HepG2 (cell line): ENCODE data around the gene RAB40C. TPM values are rescaled to one million over a fixed set of nuclear protein-coding genes. Genes with fewer than 3 reads are reported as not detected.
A peak's percentile ranks its signal among the peaks of the same experiment; 100 is the strongest.

Source experiments
- ATAC-seq: fragments of 200-7000 bp; cut with Tn5 transposase; 3 replicates; pipeline ENCODE4 v1.9.1; 2020; ENCODE audit warnings: mild to moderate bottlenecking, moderate library complexity
- BruUV-seq: library from RNA; stranded (reverse); fragments of 400-500 nt; replicated peaks from 2 replicates; lab custom pipeline; 2021; lab: Mats Ljungman, UMichigan
- CTCF ChIA-PET: fragments of 300-600 bp; formaldehyde crosslinking; extraction: SDS; loops from one replicate; lab custom pipeline; 2021; ENCODE audit warnings: low total read pairs, inconsistent platforms, low intra/inter-chr PET ratio; lab: Yijun Ruan, JAX
- POLR2A ChIA-PET: fragments of 350-600 bp; sonication (Branson Sonifier 250); formaldehyde crosslinking; loops from one replicate; lab custom pipeline; 2020; ENCODE audit warnings: antibody characterized with exemption, inconsistent platforms; lab: Yijun Ruan, JAX
- DNase-seq: peaks from one replicate; pipeline ENCODE4 v3.0.0-alpha.2; 2015; ENCODE audit warnings: low spot score
- FAIRE-seq: peaks from 3 replicates; lab custom pipeline; 2011; peaks lifted over from hg19 to GRCh38; lab: Jason Lieb, UNC
- H2AFZ ChIP-seq: one replicate; pipeline ENCODE4 v1.6.1; 2011; ENCODE audit warnings: low read length, inconsistent platforms
- H3K27ac ChIP-seq: fragments of 300-600 bp; 3 replicates; pipeline ENCODE4 v1.8.0; 2011; ENCODE audit warnings: mixed run types, mild to moderate bottlenecking, mixed read lengths, low read length, inconsistent platforms; ENCODE audit not compliant: insufficient read depth; ENCODE audit errors: extremely low read length
- H3K27me3 ChIP-seq, 2 experiments: fragments of 200-600 bp in 1 of 2; 2 replicates in 1 of 2; 3 replicates in 1 of 2; pipeline versions ENCODE4 v1.6.0 to v1.8.0; 2011; ENCODE audit warnings: low read length in 2 of 2, mild to moderate bottlenecking in 2 of 2, moderate library complexity in 2 of 2, inconsistent platforms in 1 of 2; ENCODE audit not compliant: insufficient read depth in 2 of 2, control insufficient read depth in 1 of 2
- H3K36me3 ChIP-seq, 2 experiments: fragments of 200-600 bp in 1 of 2; replicated peaks in 1 of 2; 2 replicates in 1 of 2; 3 replicates in 1 of 2; pipeline versions ENCODE4 v1.5.1 to v1.8.0; 2011; ENCODE audit warnings: low read length in 2 of 2, inconsistent platforms in 1 of 2; ENCODE audit not compliant: insufficient read depth in 2 of 2, control insufficient read depth in 1 of 2
- H3K4me1 ChIP-seq: 2 replicates; pipeline ENCODE4 v1.5.1; 2012; ENCODE audit warnings: low read length, inconsistent platforms; ENCODE audit not compliant: insufficient read depth
- H3K4me2 ChIP-seq: 2 replicates; pipeline ENCODE4 v1.6.0; 2011; ENCODE audit warnings: low read depth, low read length, inconsistent platforms
- H3K4me3 ChIP-seq, 3 experiments: fragments of 200-600 bp in 1 of 3; sonication (generic), shearing (Covaris generic) in 1 of 3; replicated peaks in 1 of 3; 2 replicates each; pipeline ENCODE4 v1.5.1; 2011 to 2016; ENCODE audit warnings: low read length in 3 of 3, inconsistent platforms in 2 of 3, low read depth in 2 of 3, mild to moderate bottlenecking in 2 of 3, control low read depth in 1 of 3, mixed read lengths in 1 of 3; ENCODE audit not compliant: insufficient read depth in 1 of 3
- H3K79me2 ChIP-seq: one replicate; pipeline ENCODE4 v1.6.1; 2011; ENCODE audit warnings: low read length, inconsistent platforms; ENCODE audit not compliant: insufficient read depth
- H3K9ac ChIP-seq: 2 replicates; pipeline ENCODE4 v1.6.0; 2011; ENCODE audit warnings: mild to moderate bottlenecking, low read depth, low read length, inconsistent platforms; ENCODE audit not compliant: insufficient read depth
- H3K9me3 ChIP-seq: 2 replicates; pipeline ENCODE4 v1.5.1; 2012; ENCODE audit warnings: mild to moderate bottlenecking, low read length
- H4K20me1 ChIP-seq: 2 replicates; pipeline ENCODE4 v1.6.0; 2011; ENCODE audit warnings: inconsistent platforms, mild to moderate bottlenecking, low read length, moderate library complexity; ENCODE audit not compliant: insufficient read depth
- AKAP8 ChIP-seq: sonication (generic); formaldehyde crosslinking; IDR thresholded peaks from 2 replicates; pipeline ENCODE4 v1.5.1; 2020; ENCODE audit warnings: mild to moderate bottlenecking, missing genetic modification reagents
- DR1 ChIP-seq: sonication (generic); formaldehyde crosslinking; IDR thresholded peaks from 2 replicates; pipeline ENCODE4 v1.8.0; 2021; ENCODE audit warnings: mild to moderate bottlenecking, missing genetic modification reagents, inconsistent platforms
- NFIC ChIP-seq: IDR thresholded peaks from 2 replicates; pipeline ENCODE4 v1.6.1; 2012; ENCODE audit warnings: mild to moderate bottlenecking, low read length, inconsistent platforms
- POLR2A ChIP-seq, 2 experiments: IDR thresholded peaks; 2 replicates each; pipeline ENCODE4 v1.6.1; 2011; ENCODE audit warnings: low read depth in 2 of 2, low read length in 2 of 2, mild to moderate bottlenecking in 1 of 2, moderate library complexity in 1 of 2; ENCODE audit not compliant: insufficient read depth in 1 of 2
- POLR2G ChIP-seq: fragments of 200-400 bp; formaldehyde crosslinking; IDR thresholded peaks from 2 replicates; pipeline ENCODE4 v1.6.1; 2018; ENCODE audit warnings: mild to moderate bottlenecking, low read depth, low read length, moderate library complexity
- RBFOX2 ChIP-seq: fragments of 200-400 bp; formaldehyde crosslinking; IDR thresholded peaks from 2 replicates; pipeline ENCODE4 v1.6.1; 2017; ENCODE audit warnings: low read depth, mild to moderate bottlenecking, low read length
- SRSF1 ChIP-seq: fragments of 200-400 bp; formaldehyde crosslinking; optimal IDR thresholded peaks from 2 replicates; pipeline ENCODE3; 2017; ENCODE audit warnings: mild to moderate bottlenecking, low read depth, low read length, moderate library complexity
- ZNF138 ChIP-seq: sonication (generic); formaldehyde crosslinking; IDR thresholded peaks from 2 replicates; pipeline ENCODE4 v1.5.0; 2020; ENCODE audit warnings: mild to moderate bottlenecking, low read depth, missing genetic modification reagents
- ZNF619 ChIP-seq: sonication (generic); formaldehyde crosslinking; IDR thresholded peaks from 2 replicates; pipeline ENCODE4 v1.4.0; 2020; ENCODE audit warnings: mild to moderate bottlenecking, missing genetic modification reagents
- ZNF773 ChIP-seq: sonication (generic); formaldehyde crosslinking; IDR thresholded peaks from 2 replicates; pipeline ENCODE4 v1.4.0; 2020; ENCODE audit warnings: missing genetic modification reagents, borderline replicate concordance
- ZNF781 ChIP-seq: sonication (generic); formaldehyde crosslinking; IDR thresholded peaks from 2 replicates; pipeline ENCODE4 v1.5.1; 2020; ENCODE audit warnings: borderline replicate concordance, mild to moderate bottlenecking, missing genetic modification reagents; ENCODE audit errors: not compliant biosample characterization
- WGBS: methylation state at CpG from one replicate; pipeline ENCODE4 v1.1.6; 2017; ENCODE audit warnings: low lambda C conversion rate; 5-methylcytosine and 5-hydroxymethylcytosine counted together
- in situ Hi-C: cut with HindIII; loops from 2 replicates; pipeline ENCODE4 v1.10.0; 2017; ENCODE audit warnings: low pct_unique_long_range_greater_than_20kb; ENCODE audit not compliant: extremely low pct_ligation_motif_present
- intact Hi-C: fragments of 100-400 bp; cut with micrococcal nuclease; formaldehyde crosslinking; loops from one replicate; pipeline ENCODE4 v1.10.0; 2022; ENCODE audit not compliant: unreplicated experiment
- polyA plus RNA-seq, 8 experiments: library from polyadenylated mRNA; depleted of rRNA in 3 of 8; stranded (reverse) in 7 of 8; unstranded in 1 of 8; fragments of >200 nt; fragmentation: Illumina TruSeq in 4 of 8; extraction: Trizol in 4 of 8; gene quantifications; 2 replicates each; pipeline versions ENCODE4 v1.2.1 to v1.2.3, GENCODE V29; 2011 to 2016; ENCODE audit warnings: low read depth in 4 of 8, missing spikeins in 1 of 8, mixed read lengths in 1 of 8; ENCODE audit not compliant: insufficient read depth in 1 of 8
- total RNA-seq, 5 experiments: library from RNA; depleted of rRNA; stranded (reverse); fragments of >200 nt; fragmentation: Illumina TruSeq; extraction: Trizol; gene quantifications; 2 replicates each; pipeline ENCODE4 v1.2.3, GENCODE V29; 2016; ENCODE audit warnings: low read depth in 1 of 5
- TF ChIP-seq, protein P1 (sequence below): sonication (generic); formaldehyde crosslinking; IDR thresholded peaks from 2 replicates; pipeline ENCODE4 v1.5.0; 2020; ENCODE audit warnings: mild to moderate bottlenecking, missing genetic modification reagents
- TF ChIP-seq, protein P2 (sequence below): IDR thresholded peaks from 2 replicates; pipeline ENCODE4 v1.6.1; 2012; ENCODE audit warnings: inconsistent platforms
- TF ChIP-seq, protein P3 (sequence below), 2 experiments: sonication (generic) in 1 of 2; formaldehyde crosslinking in 1 of 2; IDR thresholded peaks; 2 replicates each; pipeline versions ENCODE4 v1.4.0 to v1.6.1; 2016 to 2020; ENCODE audit warnings: borderline replicate concordance in 1 of 2, low read depth in 1 of 2, mild to moderate bottlenecking in 1 of 2, missing genetic modification reagents in 1 of 2
- TF ChIP-seq, protein P4 (sequence below): sonication (generic); formaldehyde crosslinking; IDR thresholded peaks from 2 replicates; pipeline ENCODE4 v1.8.0; 2023; ENCODE audit warnings: mild to moderate bottlenecking, missing genetic modification reagents

Gene RAB40C
- total and polyA plus RNA-seq, 2 of the 13 experiments (the other 11 are each of a cell fraction or from before 2014, with no cell fraction given): 7.7 to 11.5 TPM

DNA sequence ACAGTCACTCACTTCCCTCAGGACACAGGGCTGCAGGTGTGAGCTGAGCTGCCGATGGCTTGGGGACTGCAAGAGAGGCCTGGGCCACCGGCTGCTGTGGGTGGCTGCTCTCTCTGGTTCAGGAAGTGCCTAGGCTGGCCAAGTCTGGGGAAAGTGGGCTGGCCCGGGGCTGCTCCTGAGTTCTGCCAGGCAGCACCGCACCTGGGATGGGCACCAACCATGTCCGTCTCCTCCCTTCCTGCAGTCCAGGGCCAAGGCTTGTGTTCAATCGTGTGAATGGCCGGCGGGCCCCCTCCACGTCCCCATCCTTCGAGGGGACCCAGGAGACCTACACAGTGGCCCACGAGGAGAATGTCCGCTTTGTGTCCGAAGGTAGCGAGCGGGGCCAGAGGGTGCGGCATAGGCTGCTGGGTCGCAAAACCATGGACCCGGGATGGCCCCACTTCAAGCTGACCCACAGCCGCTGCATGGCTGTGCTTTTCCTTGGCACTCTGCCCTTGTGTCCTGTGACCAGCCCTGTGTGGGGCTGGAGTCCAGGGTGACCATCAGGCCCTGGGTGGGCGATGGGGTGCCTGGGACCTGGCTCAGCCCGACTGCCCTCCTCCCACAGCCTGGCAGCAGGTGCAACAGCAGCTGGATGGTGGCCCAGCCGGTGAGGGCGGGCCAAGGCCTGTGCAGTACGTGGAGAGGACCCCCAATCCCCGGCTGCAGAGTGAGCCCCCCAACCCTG lies 57.5 kb downstream of the RAB40C start:
- no peak for ATAC-seq
- TF ChIP-seq SRSF1: peak; percentile 46
- TF ChIP-seq, protein P1, sequence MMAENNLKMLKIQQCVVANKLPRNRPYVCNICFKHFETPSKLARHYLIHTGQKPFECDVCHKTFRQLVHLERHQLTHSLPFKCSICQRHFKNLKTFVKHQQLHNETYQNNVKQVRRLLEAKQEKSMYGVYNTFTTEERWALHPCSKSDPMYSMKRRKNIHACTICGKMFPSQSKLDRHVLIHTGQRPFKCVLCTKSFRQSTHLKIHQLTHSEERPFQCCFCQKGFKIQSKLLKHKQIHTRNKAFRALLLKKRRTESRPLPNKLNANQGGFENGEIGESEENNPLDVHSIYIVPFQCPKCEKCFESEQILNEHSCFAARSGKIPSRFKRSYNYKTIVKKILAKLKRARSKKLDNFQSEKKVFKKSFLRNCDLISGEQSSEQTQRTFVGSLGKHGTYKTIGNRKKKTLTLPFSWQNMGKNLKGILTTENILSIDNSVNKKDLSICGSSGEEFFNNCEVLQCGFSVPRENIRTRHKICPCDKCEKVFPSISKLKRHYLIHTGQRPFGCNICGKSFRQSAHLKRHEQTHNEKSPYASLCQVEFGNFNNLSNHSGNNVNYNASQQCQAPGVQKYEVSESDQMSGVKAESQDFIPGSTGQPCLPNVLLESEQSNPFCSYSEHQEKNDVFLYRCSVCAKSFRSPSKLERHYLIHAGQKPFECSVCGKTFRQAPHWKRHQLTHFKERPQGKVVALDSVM: no peak
- TF ChIP-seq, protein P2, sequence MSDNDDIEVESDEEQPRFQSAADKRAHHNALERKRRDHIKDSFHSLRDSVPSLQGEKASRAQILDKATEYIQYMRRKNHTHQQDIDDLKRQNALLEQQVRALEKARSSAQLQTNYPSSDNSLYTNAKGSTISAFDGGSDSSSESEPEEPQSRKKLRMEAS: 0 out of 2 replicates have a peak, but pooled peaks have one; percentile 6
- TF ChIP-seq, protein P3, sequence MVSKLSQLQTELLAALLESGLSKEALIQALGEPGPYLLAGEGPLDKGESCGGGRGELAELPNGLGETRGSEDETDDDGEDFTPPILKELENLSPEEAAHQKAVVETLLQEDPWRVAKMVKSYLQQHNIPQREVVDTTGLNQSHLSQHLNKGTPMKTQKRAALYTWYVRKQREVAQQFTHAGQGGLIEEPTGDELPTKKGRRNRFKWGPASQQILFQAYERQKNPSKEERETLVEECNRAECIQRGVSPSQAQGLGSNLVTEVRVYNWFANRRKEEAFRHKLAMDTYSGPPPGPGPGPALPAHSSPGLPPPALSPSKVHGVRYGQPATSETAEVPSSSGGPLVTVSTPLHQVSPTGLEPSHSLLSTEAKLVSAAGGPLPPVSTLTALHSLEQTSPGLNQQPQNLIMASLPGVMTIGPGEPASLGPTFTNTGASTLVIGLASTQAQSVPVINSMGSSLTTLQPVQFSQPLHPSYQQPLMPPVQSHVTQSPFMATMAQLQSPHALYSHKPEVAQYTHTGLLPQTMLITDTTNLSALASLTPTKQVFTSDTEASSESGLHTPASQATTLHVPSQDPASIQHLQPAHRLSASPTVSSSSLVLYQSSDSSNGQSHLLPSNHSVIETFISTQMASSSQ (IDR thresholded peaks at IDR 0.05; ENCODE audit: low read depth): no peak
- TF ChIP-seq, protein P3 (CRISPR knock-in tag; IDR thresholded peaks at IDR 0.05; ENCODE audit: borderline replicate concordance): 0 out of 2 replicates have a peak, but pooled peaks have one; percentile 4
- peak in 1 of 2 experiments; percentile 65; a peak in 2 of 4 replicates for TF ChIP-seq POLR2A (IDR thresholded peaks at IDR 0.05; ENCODE audit: insufficient read depth in 1 of 2, low read depth in 2 of 2, low read length in 2 of 2)
- no peak for TF ChIP-seq ZNF138 (CRISPR knock-in tag)
- TF ChIP-seq, protein P4, sequence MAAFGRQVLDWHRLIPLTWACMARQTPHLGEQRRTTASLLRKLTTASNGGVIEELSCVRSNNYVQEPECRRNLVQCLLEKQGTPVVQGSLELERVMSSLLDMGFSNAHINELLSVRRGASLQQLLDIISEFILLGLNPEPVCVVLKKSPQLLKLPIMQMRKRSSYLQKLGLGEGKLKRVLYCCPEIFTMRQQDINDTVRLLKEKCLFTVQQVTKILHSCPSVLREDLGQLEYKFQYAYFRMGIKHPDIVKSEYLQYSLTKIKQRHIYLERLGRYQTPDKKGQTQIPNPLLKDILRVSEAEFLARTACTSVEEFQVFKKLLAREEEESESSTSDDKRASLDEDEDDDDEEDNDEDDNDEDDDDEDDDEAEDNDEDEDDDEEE: no peak
- TF ChIP-seq ZNF773 (CRISPR knock-in tag): no peak
- peak; percentile 52; the same call in 1 of the 2 replicates for TF ChIP-seq POLR2G
- no peak for TF ChIP-seq NFIC
- TF ChIP-seq DR1 (CRISPR knock-in tag): no peak
- peak; percentile 7; the same call in 1 of the 2 replicates for TF ChIP-seq AKAP8 (CRISPR knock-in tag)
- peak; percentile 82 for TF ChIP-seq RBFOX2
- no peak for TF ChIP-seq ZNF781
- TF ChIP-seq ZNF619 (CRISPR knock-in tag): no peak

More for the DNA sequence above, 57.5 kb downstream of the RAB40C start:
- POLR2A ChIA-PET: interaction anchor here (0.8 to 2.4 kb wide), 7 partner anchors 9 to 42 kb away, joined by 3 to 15 read pairs (median 7); partner anchors contain the start of genes METTL26, RHOT2 and STUB1
- 85% methylated on average over 5 of the region's 25 CpGs for WGBS
- Histone ChIP-seq H3K27me3 (no peaks in the 10 kb centered on the region), H3K4me2 (peak overlapping the region; percentile 83), H3K36me3 (no peaks in the 10 kb centered on the region), H3K9me3 (no peaks in the 10 kb centered on the region), H4K20me1 (peaks cover 4% of the 10 kb centered on the region; the same call in 1 of the 2 replicates), H3K9ac (peak overlapping the region; percentile 91; the same call in 1 of the 2 replicates), H3K4me1 (peaks cover 76% of the 10 kb centered on the region), H3K27ac (peak overlapping the region; percentile 93), H3K4me3 (peak overlapping the region in 1 of 3 experiments; percentile 79; a peak in 2 of 6 replicates), H2AFZ (no peak overlapping the region), H3K79me2 (peaks cover 31% of the 10 kb centered on the region)
- intact Hi-C loops (loop anchor here (10.0 kb wide), 1 partner anchor 63 kb away; no protein-coding TSS in a partner anchor), in situ Hi-C loops (no loop called here)
- FAIRE-seq (no peak), DNase-seq (no peak)
- BruUV-seq: no TSS peak
- CTCF ChIA-PET: no interaction called here
